Smooth muscle cell (in vitro differentiated cells): ENCODE data around the gene G6PD. TPM values are rescaled to one million over a fixed set of nuclear protein-coding genes. Genes with fewer than 3 reads are reported as not detected.

Experiments used
- DNase-seq: peaks from one replicate; lab custom pipeline; 2025; ENCODE audit not compliant: unreplicated experiment; lab: John Stamatoyannopoulos, UW
- H2AFZ ChIP-seq: fragments of 200-600 bp; sonication (generic); 2 replicates; pipeline ENCODE4 v1.6.0; 2016; ENCODE audit warnings: antibody characterized with exemption, low read depth, mild to moderate bottlenecking
- H3F3A ChIP-seq: fragments of 200-600 bp; sonication (generic); 2 replicates; pipeline ENCODE4 v1.6.0; 2017; ENCODE audit warnings: antibody characterized with exemption, low read depth
- H3K27ac ChIP-seq: fragments of 200-600 bp; sonication (generic); 2 replicates; pipeline ENCODE4 v1.5.1; 2016; ENCODE audit warnings: low read depth, mild to moderate bottlenecking
- H3K27me3 ChIP-seq: fragments of 200-600 bp; sonication (generic); 2 replicates; pipeline ENCODE4 v1.6.1; 2016; ENCODE audit warnings: low read depth, mild to moderate bottlenecking
- H3K36me3 ChIP-seq: fragments of 200-600 bp; sonication (generic); 2 replicates; pipeline ENCODE4 v1.5.1; 2016; ENCODE audit warnings: low read depth
- H3K4me1 ChIP-seq: fragments of 200-600 bp; sonication (generic); 2 replicates; pipeline ENCODE4 v1.5.1; 2016; ENCODE audit warnings: low read depth
- H3K4me2 ChIP-seq: fragments of 200-600 bp; sonication (generic); 2 replicates; pipeline ENCODE4 v1.6.0; 2016; ENCODE audit warnings: mild to moderate bottlenecking
- H3K4me3 ChIP-seq: fragments of 200-600 bp; sonication (generic); 2 replicates; pipeline ENCODE4 v1.5.1; 2016; ENCODE audit warnings: mild to moderate bottlenecking
- H3K79me2 ChIP-seq: fragments of 200-600 bp; sonication (generic); 2 replicates; pipeline ENCODE4 v1.6.0; 2016; ENCODE audit warnings: low read depth, mild to moderate bottlenecking
- H3K9ac ChIP-seq: fragments of 200-600 bp; sonication (generic); 2 replicates; pipeline ENCODE4 v1.6.0; 2016; ENCODE audit warnings: low read depth
- H3K9me3 ChIP-seq: fragments of 200-600 bp; sonication (generic); replicated peaks from 2 replicates; pipeline ENCODE4 v1.5.1; 2016; ENCODE audit warnings: low read depth
- H4K20me1 ChIP-seq: fragments of 200-600 bp; sonication (generic); 2 replicates; pipeline ENCODE4 v1.6.0; 2016; ENCODE audit warnings: low read depth
- CTCF ChIP-seq: fragments of 200-600 bp; sonication (generic); IDR thresholded peaks from 2 replicates; pipeline ENCODE4 v1.5.1; 2017; ENCODE audit warnings: borderline replicate concordance, mild to moderate bottlenecking, antibody characterized with exemption; ENCODE audit not compliant: insufficient read depth, poor library complexity, severe bottlenecking
- WGBS: methylation state at CpG from one replicate; pipeline ENCODE4 v1.1.7; 2016; ENCODE audit warnings: low lambda C conversion rate; 5-methylcytosine and 5-hydroxymethylcytosine counted together
- polyA plus RNA-seq: library from polyadenylated mRNA; unstranded; fragments of >200 nt; fragmentation: Nextera tagmentation; extraction: Ambion mirVana; gene quantifications from 2 replicates; pipeline ENCODE4 v1.2.1, GENCODE V29; 2016
- total RNA-seq: library from RNA; depleted of rRNA; stranded (reverse); fragments of >200 nt; gene quantifications from 2 replicates; pipeline ENCODE4 v1.2.3, GENCODE V29; 2014

The G6PD gene
- total and polyA plus RNA-seq, 2 experiments from 2014 or later: 12.9 to 32.9 TPM

- Histone ChIP-seq H3K27ac (peak overlapping the region; percentile 80), H3K4me2 (peak overlapping the region; percentile 79), H3K4me3 (peak overlapping the region; percentile 48), H3K4me1 (peaks cover 4% of the 10 kb centered on the region), H3K79me2 (peaks cover 7% of the 10 kb centered on the region), H3K9ac (peak overlapping the region; percentile 27), H4K20me1 (no peaks in the 10 kb centered on the region), H3K36me3 (no peaks in the 10 kb centered on the region), H3K27me3 (no peaks in the 10 kb centered on the region), H2AFZ (no peak overlapping the region), H3K9me3 (no peaks in the 10 kb centered on the region), H3F3A (no peaks in the 10 kb centered on the region)
- no peak for TF ChIP-seq CTCF
- WGBS: 38% methylated on average over 19 of the region's 19 CpGs
- DNase-seq: peak; percentile 57
Measured at GRCh38 chrX:154516656-154517100, 30.0 kb downstream of the G6PD start.

GRCh38 chrX:154515966-154516655, 30.5 kb downstream of the G6PD start, which contains the start of gene FAM3A:
FAM3A (minus strand) TSS chrX:154516232; CDS start chrX:154515772, 460 bp downstream.
- 47% methylated on average over 23 of the region's 59 CpGs for WGBS
- no peak within 1 kb of the TSS for H2AFZ ChIP-seq
- no peaks in the 10 kb centered on the region for H4K20me1 ChIP-seq

GRCh38 chrX:154515090-154515965, 31.3 kb downstream of the G6PD start:
- Histone ChIP-seq H3K4me1 (peaks cover 4% of the 10 kb centered on the region), H3K9me3 (no peaks in the 10 kb centered on the region), H3K9ac (peak overlapping the region; percentile 74), H3K27me3 (no peaks in the 10 kb centered on the region), H3K36me3 (no peaks in the 10 kb centered on the region), H3K4me3 (peak overlapping the region; percentile 67), H4K20me1 (no peaks in the 10 kb centered on the region), H2AFZ (no peak overlapping the region), H3K27ac (peak overlapping the region; percentile 83), H3F3A (no peaks in the 10 kb centered on the region), H3K4me2 (peak overlapping the region; percentile 91), H3K79me2 (peaks cover 7% of the 10 kb centered on the region)
- WGBS: 64% methylated on average over 21 of the region's 34 CpGs
- no peak for TF ChIP-seq CTCF
- DNase-seq: no peak

More at GRCh38 chrX:154515966-154516655, 30.5 kb downstream of the G6PD start, which contains the start of gene FAM3A:
- H3K4me2 ChIP-seq: peak within 1 kb of the TSS; percentile 91
- no peaks in the 10 kb centered on the region for H3K36me3 ChIP-seq
- H3F3A ChIP-seq: no peaks in the 10 kb centered on the region
- DNase-seq: peak; percentile 66
- H3K4me3 ChIP-seq: peak within 1 kb of the TSS; percentile 67
- no peaks in the 10 kb centered on the region for H3K9me3 ChIP-seq
- H3K9ac ChIP-seq: peak within 1 kb of the TSS; percentile 74
- H3K27ac ChIP-seq: peak within 1 kb of the TSS; percentile 83
- H3K79me2 ChIP-seq: peaks cover 7% of the 10 kb centered on the region
- no peak for TF ChIP-seq CTCF
- H3K4me1 ChIP-seq: peaks cover 4% of the 10 kb centered on the region
- H3K27me3 ChIP-seq: no peaks in the 10 kb centered on the region
